Measurements from ENCODE around the gene ENOX2.
A peak's percentile ranks its signal among the peaks of the same experiment; 100 is the strongest.

The ENOX2 gene

DNA sequence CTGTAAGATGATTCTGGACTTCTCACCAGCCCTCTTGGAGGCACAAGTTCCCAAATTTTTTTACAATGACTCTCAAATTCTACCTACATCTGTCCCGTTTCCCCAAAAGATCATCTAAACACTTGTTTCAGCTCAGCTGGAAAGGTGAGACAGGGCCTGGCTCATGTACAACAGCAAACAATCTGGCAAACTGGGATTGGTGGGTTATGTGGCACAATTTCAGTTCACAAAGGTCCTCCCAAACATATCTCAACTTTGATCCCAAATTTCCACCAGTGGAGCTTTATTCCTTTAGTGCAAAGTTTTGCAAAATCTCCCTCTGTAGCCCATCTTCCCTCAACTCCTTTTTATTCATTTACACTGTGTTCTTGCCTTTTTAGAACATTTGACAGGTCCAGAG, 207.1 kb downstream of the ENOX2 start:
- TF ChIP-seq, protein P1, sequence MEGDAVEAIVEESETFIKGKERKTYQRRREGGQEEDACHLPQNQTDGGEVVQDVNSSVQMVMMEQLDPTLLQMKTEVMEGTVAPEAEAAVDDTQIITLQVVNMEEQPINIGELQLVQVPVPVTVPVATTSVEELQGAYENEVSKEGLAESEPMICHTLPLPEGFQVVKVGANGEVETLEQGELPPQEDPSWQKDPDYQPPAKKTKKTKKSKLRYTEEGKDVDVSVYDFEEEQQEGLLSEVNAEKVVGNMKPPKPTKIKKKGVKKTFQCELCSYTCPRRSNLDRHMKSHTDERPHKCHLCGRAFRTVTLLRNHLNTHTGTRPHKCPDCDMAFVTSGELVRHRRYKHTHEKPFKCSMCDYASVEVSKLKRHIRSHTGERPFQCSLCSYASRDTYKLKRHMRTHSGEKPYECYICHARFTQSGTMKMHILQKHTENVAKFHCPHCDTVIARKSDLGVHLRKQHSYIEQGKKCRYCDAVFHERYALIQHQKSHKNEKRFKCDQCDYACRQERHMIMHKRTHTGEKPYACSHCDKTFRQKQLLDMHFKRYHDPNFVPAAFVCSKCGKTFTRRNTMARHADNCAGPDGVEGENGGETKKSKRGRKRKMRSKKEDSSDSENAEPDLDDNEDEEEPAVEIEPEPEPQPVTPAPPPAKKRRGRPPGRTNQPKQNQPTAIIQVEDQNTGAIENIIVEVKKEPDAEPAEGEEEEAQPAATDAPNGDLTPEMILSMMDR (conservative IDR thresholded peaks at IDR 0.05; ENCODE audit: low read depth, low read length) = no peak
- no peak overlapping the region for H3K4me3 ChIP-seq (ENCODE audit: low read length)
- no peak for DNase-seq (ENCODE audit: low read depth)

GRCh38 chrX:130694983-130695382, 208.0 kb downstream of the ENOX2 start:
- TF ChIP-seq, protein P1 (conservative IDR thresholded peaks at IDR 0.05; ENCODE audit: low read depth, low read length) = no peak
- no peak overlapping the region for H3K4me3 ChIP-seq (ENCODE audit: low read length)
- DNase-seq (ENCODE audit: low read depth) = no peak

- TF ChIP-seq, protein P1 (conservative IDR thresholded peaks at IDR 0.05; ENCODE audit: low read depth, low read length) = no peak
- no peak overlapping the region for H3K4me3 ChIP-seq (ENCODE audit: low read length)
- DNase-seq (ENCODE audit: low read depth) = no peak
Measured at GRCh38 chrX:130691576-130691975, 211.4 kb downstream of the ENOX2 start.

DNA sequence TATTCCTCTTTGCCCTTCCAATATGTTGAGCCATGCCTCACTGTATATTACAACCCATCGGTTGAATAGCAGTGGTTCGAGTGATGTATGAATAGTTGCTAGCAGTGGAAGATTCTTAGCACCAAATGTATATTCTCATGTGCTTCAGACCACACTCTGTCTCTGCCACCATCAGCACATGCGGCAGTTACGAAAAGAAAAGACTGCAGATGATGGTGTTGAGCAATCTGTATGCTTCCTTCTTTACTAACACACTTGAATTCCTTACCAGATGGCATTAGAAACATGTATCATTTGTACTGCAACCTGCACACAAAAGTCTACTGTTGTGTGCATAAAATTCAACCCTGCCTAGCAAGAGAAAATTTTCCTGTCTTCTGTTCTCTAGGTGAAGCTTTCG, 214.6 kb downstream of the ENOX2 start:
- no peak overlapping the region for H3K4me3 ChIP-seq (ENCODE audit: low read length)
- DNase-seq (ENCODE audit: low read depth) = no peak
- TF ChIP-seq, protein P1 (conservative IDR thresholded peaks at IDR 0.05; ENCODE audit: low read depth, low read length) = no peak

DNA sequence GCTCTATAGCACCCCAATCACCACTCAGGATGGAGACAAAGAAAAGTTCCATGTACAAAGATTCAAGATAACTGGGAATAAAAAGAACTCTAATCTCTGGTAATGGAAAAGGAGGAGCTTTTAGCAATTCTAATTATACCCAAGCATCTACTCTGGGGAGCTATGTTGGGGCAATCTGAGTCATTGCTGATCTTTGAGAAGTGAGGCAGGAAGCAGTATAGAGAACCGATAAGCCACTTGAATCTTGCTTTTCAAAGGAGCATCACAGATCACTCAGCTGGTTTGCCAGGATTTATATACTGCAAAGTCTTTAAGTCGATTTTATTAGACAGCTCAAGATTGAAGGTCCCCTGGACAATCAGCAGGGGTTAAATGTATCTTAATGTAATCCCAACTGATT, 220.0 kb downstream of the ENOX2 start:
- no peak overlapping the region for H3K4me3 ChIP-seq (ENCODE audit: low read length)
- TF ChIP-seq, protein P1 (conservative IDR thresholded peaks at IDR 0.05; ENCODE audit: low read depth, low read length) = no peak
- DNase-seq (ENCODE audit: low read depth) = no peak

DNA sequence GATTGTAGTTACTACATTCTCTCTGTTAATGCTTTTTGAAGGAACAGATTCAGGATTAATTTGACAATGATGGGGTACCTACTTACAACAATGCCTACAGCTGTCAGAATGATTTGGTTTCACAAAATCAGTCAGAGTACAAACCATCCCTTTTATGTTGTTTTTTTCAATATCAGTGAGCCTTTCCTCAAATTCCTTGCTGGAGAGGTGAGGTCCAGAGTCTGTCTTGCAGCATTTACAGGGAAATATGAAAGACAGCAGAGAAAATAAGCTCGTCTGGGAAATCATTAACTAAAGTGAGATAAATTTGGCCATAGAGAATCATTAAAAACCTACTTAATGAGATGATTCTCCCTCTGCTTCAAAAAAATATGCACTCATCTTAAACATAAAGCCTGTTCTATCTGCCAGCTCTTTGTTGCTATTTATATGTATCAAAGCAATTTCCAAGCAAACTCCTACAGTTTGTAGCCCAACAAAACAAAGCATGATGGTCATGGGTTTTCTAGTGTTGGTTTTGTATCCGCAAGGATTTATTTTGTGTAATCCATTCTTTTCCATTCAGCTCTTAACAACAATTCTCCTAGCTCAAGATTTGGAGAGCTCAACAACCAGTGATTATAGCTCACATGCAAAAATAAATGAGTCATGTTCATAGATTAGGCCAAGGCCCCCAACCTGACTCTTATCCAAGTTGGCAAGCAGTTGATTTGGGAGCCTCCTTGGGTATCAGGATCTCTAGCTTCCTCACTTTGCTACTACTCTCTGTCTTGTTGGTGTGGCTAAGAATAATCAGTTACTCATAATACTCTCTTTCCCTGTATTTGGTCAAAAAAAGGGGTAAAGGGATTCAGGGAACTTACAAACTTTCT, 222.6 kb downstream of the ENOX2 start:
- TF ChIP-seq, protein P1 (conservative IDR thresholded peaks at IDR 0.05; ENCODE audit: low read depth, low read length) = no peak
- H3K4me3 ChIP-seq (ENCODE audit: low read length) = no peak overlapping the region
- DNase-seq (ENCODE audit: low read depth) = peak; percentile 71

DNA sequence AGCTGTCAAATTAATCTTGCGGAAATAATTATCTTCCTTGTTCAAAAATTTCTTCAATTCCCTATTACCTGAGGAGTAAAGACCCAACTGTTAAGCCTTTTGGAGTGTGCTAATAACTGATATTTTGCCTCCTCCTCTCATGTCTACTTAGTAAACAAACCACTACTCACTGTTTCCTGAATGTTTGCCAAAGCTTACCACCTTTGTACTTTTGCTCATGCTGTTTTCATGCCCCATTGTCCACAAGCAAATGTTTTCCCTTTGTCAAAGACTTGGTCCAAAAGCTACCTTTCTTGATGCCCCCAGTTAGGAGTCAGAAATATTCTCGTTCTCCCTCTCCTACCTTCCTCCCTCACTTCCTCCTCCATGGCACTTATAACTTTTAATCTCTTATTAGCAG, 226.1 kb downstream of the ENOX2 start:
- no peak overlapping the region for H3K4me3 ChIP-seq (ENCODE audit: low read length)
- no peak for DNase-seq (ENCODE audit: low read depth)
- TF ChIP-seq, protein P1 (conservative IDR thresholded peaks at IDR 0.05; ENCODE audit: low read depth, low read length) = no peak

All from retinal pigment epithelial cell (primary cell).